A673 (cell line): ENCODE data around the gene CACNB1. TPM values are rescaled to one million over a fixed set of nuclear protein-coding genes. Genes with fewer than 3 reads are reported as not detected.

Source experiments
- BruUV-seq: library from RNA; stranded (reverse); fragments of 400-500 nt; replicated peaks from 2 replicates; lab custom pipeline; 2021; lab: Mats Ljungman, UMichigan
- CTCF ChIA-PET: fragments of 300-600 bp; sonication (Branson Sonifier 250); formaldehyde crosslinking; loops from one replicate; lab custom pipeline; 2022; ENCODE audit warnings: antibody characterized with exemption; lab: Charles Lee
- POLR2A ChIA-PET: fragments of 300-600 bp; sonication (Branson Sonifier 250); formaldehyde crosslinking; loops from one replicate; lab custom pipeline; 2022; ENCODE audit warnings: antibody characterized with exemption; ENCODE audit not compliant: low non-redundant PET; lab: Charles Lee
- DNase-seq: peaks from one replicate; pipeline ENCODE4 v3.0.0-alpha.2; 2015; ENCODE audit warnings: low spot score
- H3K27ac ChIP-seq: fragments of 200-600 bp; sonication (generic); 2 replicates; pipeline ENCODE4 v1.5.1; 2016; ENCODE audit warnings: mixed run types, low read depth, mild to moderate bottlenecking, mixed read lengths, antibody characterized with exemption, low read length; ENCODE audit not compliant: poor library complexity, severe bottlenecking
- H3K27me3 ChIP-seq: fragments of 200-600 bp; sonication (generic); replicated peaks from 2 replicates; pipeline ENCODE4 v1.6.1; 2017; ENCODE audit warnings: mixed run types, low read depth, mild to moderate bottlenecking, mixed read lengths, antibody characterized with exemption, low read length; ENCODE audit not compliant: insufficient read depth, poor library complexity
- H3K36me3 ChIP-seq: fragments of 200-600 bp; sonication (generic); 2 replicates; pipeline ENCODE4 v1.6.1; 2016; ENCODE audit warnings: mixed run types, mild to moderate bottlenecking, mixed read lengths, antibody characterized with exemption, low read length; ENCODE audit not compliant: insufficient read depth, poor library complexity, severe bottlenecking
- H3K4me1 ChIP-seq: fragments of 200-600 bp; sonication (generic); 2 replicates; pipeline ENCODE4 v1.6.1; 2017; ENCODE audit warnings: mixed run types, mild to moderate bottlenecking, mixed read lengths, antibody characterized with exemption, low read length; ENCODE audit not compliant: insufficient read depth, poor library complexity, severe bottlenecking
- H3K4me3 ChIP-seq: fragments of 200-600 bp; sonication (generic); 2 replicates; pipeline ENCODE4 v1.5.1; 2016; ENCODE audit warnings: low read depth, mixed run types, mild to moderate bottlenecking, mixed read lengths, low read length; ENCODE audit not compliant: poor library complexity, severe bottlenecking
- H3K9me3 ChIP-seq: fragments of 200-600 bp; sonication (generic); 2 replicates; pipeline ENCODE4 v1.6.1; 2016; ENCODE audit warnings: mixed run types, low read depth, mild to moderate bottlenecking, mixed read lengths, antibody characterized with exemption, low read length; ENCODE audit not compliant: poor library complexity, severe bottlenecking
- EZH2 ChIP-seq: fragments of 200-600 bp; sonication (generic); IDR thresholded peaks from 2 replicates; pipeline ENCODE4 v1.6.1; 2017; ENCODE audit warnings: borderline replicate concordance, low read depth, mild to moderate bottlenecking, mixed read lengths, antibody characterized with exemption, low read length; ENCODE audit not compliant: poor library complexity, severe bottlenecking
- intact Hi-C: fragments of 100-400 bp; cut with micrococcal nuclease; formaldehyde crosslinking; loops from one replicate; pipeline ENCODE4 v1.10.0; 2022; ENCODE audit not compliant: unreplicated experiment
- total RNA-seq: library from RNA; stranded (reverse); gene quantifications from 2 replicates; pipeline ENCODE4 v1.2.3, GENCODE V29; 2021
- TF ChIP-seq, protein P1 (sequence below): fragments of 300-800, 200-600 bp; sonication (generic); conservative IDR thresholded peaks from 2 replicates; pipeline ENCODE4 v1.5.1; 2017; ENCODE audit warnings: low read depth, mild to moderate bottlenecking, antibody characterized with exemption, low read length, moderate library complexity, mixed read lengths

Gene CACNB1
- total RNA-seq, 1 experiment from 2014 or later, result 8.0 TPM

DNA sequence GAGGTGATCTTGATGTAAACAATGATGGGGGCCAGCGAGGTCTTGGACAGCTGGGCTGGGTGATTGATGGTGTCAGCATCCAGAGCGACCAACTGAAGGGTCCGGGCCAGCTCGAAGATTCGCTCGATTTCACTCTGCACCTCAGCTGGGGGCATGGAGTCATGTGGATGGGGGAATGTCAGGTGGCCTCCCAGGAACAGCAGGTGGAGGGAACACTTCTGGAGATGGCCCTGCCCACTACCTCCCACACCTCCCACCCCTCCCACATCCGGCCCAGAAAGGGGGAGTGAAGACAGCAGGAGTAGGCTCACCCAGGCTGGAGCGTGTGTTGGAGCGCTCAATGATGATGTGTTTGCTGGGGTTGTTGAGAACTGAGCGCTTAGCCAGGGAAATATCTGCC, 13.7 kb downstream of the CACNB1 start:
- CTCF ChIA-PET, result interaction anchor here (1.3 kb wide), 1 partner anchor 9 kb away, joined by 6 read pairs; no protein-coding TSS in a partner anchor
- DNase-seq, result no peak
- POLR2A ChIA-PET, result no interaction called here

DNA sequence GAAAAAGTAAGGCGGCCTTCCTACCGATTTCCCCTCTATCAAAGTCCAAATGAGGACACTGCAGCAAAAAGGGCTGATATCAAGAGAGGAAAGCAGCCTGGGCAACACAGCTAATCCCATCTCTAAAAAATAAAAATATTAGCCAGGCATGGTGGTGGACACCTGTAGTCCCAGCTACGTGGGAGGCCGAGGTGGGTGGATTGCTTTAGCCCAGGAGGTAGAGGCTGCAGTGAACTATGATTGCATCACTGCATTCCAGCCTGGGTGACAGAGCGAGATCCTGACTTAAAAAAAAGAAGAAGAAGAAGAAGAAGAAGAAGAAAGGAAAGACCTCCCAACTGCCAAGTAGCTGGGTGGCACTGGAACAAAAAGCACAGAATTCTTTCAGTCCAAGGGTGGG, 14.4 kb downstream of the CACNB1 start:
- ChIA-PET CTCF (interaction anchor here (1.3 kb wide), 1 partner anchor 8 kb away, joined by 6 read pairs; no protein-coding TSS in a partner anchor), POLR2A (no interaction called here)
- TF ChIP-seq, protein P1, sequence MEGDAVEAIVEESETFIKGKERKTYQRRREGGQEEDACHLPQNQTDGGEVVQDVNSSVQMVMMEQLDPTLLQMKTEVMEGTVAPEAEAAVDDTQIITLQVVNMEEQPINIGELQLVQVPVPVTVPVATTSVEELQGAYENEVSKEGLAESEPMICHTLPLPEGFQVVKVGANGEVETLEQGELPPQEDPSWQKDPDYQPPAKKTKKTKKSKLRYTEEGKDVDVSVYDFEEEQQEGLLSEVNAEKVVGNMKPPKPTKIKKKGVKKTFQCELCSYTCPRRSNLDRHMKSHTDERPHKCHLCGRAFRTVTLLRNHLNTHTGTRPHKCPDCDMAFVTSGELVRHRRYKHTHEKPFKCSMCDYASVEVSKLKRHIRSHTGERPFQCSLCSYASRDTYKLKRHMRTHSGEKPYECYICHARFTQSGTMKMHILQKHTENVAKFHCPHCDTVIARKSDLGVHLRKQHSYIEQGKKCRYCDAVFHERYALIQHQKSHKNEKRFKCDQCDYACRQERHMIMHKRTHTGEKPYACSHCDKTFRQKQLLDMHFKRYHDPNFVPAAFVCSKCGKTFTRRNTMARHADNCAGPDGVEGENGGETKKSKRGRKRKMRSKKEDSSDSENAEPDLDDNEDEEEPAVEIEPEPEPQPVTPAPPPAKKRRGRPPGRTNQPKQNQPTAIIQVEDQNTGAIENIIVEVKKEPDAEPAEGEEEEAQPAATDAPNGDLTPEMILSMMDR, result no peak
- no peak for TF ChIP-seq EZH2
- BruUV-seq, result no TSS peak
- intact Hi-C loops, result no loop called here
- H3K4me1 ChIP-seq, result no peaks in the 10 kb centered on the region
- H3K27ac ChIP-seq, result no peak overlapping the region
- H3K4me3 ChIP-seq, result no peak overlapping the region
- no peaks in the 10 kb centered on the region for H3K36me3 ChIP-seq
- no peaks in the 10 kb centered on the region for H3K9me3 ChIP-seq
- no peak for DNase-seq
- no peaks in the 10 kb centered on the region for H3K27me3 ChIP-seq

More for the DNA sequence above, 13.7 kb downstream of the CACNB1 start:
- no peaks in the 10 kb centered on the region for H3K4me1 ChIP-seq
- H3K27ac ChIP-seq, result no peak overlapping the region
- TF ChIP-seq, protein P1, result no peak
- TF ChIP-seq EZH2, result no peak
- no TSS peak for BruUV-seq
- H3K4me3 ChIP-seq, result no peak overlapping the region
- no peaks in the 10 kb centered on the region for H3K27me3 ChIP-seq
- H3K9me3 ChIP-seq, result no peaks in the 10 kb centered on the region
- no peaks in the 10 kb centered on the region for H3K36me3 ChIP-seq
- intact Hi-C loops, result no loop called here

DNA sequence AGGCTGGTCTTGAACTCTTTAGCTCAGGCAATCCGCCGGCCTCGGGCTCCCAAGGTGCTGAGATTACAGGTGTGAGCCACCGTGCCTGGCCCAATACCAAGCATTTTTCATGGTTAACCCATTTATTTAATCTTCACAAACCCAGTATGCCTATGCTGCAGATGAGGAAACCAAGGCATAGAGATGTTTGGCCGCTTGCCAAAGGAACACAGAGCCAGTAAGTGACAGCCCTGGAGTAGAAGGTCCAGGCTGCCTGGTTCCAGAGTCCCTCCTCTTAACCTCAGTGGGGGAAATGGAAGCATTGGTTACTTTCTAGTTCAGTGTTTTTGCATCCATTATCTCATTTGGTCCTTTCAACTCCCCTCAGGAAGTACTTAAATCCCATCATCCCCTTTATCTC, 16.2 kb downstream of the CACNB1 start:
- intact Hi-C loops, result no loop called here
- Histone ChIP-seq H3K27me3 (no peaks in the 10 kb centered on the region), H3K36me3 (no peaks in the 10 kb centered on the region), H3K27ac (no peak overlapping the region), H3K4me1 (no peaks in the 10 kb centered on the region), H3K9me3 (no peaks in the 10 kb centered on the region), H3K4me3 (no peak overlapping the region)
- TF ChIP-seq EZH2, result no peak
- TF ChIP-seq, protein P1, result no peak
- no peak for DNase-seq
- BruUV-seq, result no TSS peak
- POLR2A ChIA-PET, result no interaction called here
- CTCF ChIA-PET, result no interaction called here
